ENCODE measurements around the gene SYNJ1. TPM values are rescaled to one million over a fixed set of nuclear protein-coding genes. Genes with fewer than 3 reads are reported as not detected.
"Not testable (repeated sequence)": the region's sequence is repeated elsewhere in the genome, so short reads cannot be mapped to it uniquely, and the experiment has no call there.

The SYNJ1 gene
- polyA plus RNA-seq, 12 donors = 4.9 to 11.8 (median 6.9) TPM; not detected in 1

- DNase-seq = peak; percentile 95
Observed at GRCh38 chr21:32612075-32612998, 115.5 kb downstream of the SYNJ1 start, which contains the start of gene CFAP298. Gene CFAP298 (minus strand): TSS chr21:32612377. CDS start chr21:32612243, 134 bp downstream.

GRCh38 chr21:32611471-32611997, 116.3 kb downstream of the SYNJ1 start:
- DNase-seq = peak; percentile 14

- DNase-seq = not testable (repeated sequence)
Observed at GRCh38 chr21:32610940-32611339, 116.9 kb downstream of the SYNJ1 start.

- no peak for DNase-seq
Observed at GRCh38 chr21:32608851-32609250, 119.0 kb downstream of the SYNJ1 start.

- DNase-seq = no peak
Observed at GRCh38 chr21:32605469-32605868, 122.3 kb downstream of the SYNJ1 start.

- no peak for DNase-seq
Observed at GRCh38 chr21:32604464-32604863, 123.3 kb downstream of the SYNJ1 start.

GRCh38 chr21:32603131-32603530, 124.7 kb downstream of the SYNJ1 start:
- no peak for DNase-seq

- DNase-seq = no peak
Observed at GRCh38 chr21:32602099-32602498, 125.7 kb downstream of the SYNJ1 start.

- no peak for DNase-seq
Observed at GRCh38 chr21:32599526-32599925, 128.3 kb downstream of the SYNJ1 start.

- no peak for DNase-seq
Observed at GRCh38 chr21:32599091-32599490, 128.7 kb downstream of the SYNJ1 start.

- DNase-seq = no peak
Observed at GRCh38 chr21:32597205-32597604, 130.6 kb downstream of the SYNJ1 start.

- DNase-seq = no peak
Observed at GRCh38 chr21:32595431-32595830, 132.4 kb downstream of the SYNJ1 start.

GRCh38 chr21:32593690-32594089, 134.1 kb downstream of the SYNJ1 start:
- no peak for DNase-seq

GRCh38 chr21:32592929-32593502, 134.8 kb downstream of the SYNJ1 start:
- DNase-seq = no peak

- DNase-seq = no peak
Observed at GRCh38 chr21:32590130-32590529, 137.7 kb downstream of the SYNJ1 start.

GRCh38 chr21:32587651-32588050, 140.2 kb downstream of the SYNJ1 start:
- no peak for DNase-seq

- DNase-seq = no peak
Observed at GRCh38 chr21:32587120-32587519, 140.7 kb downstream of the SYNJ1 start.

GRCh38 chr21:32585970-32586369, 141.8 kb downstream of the SYNJ1 start:
- DNase-seq = no peak

- DNase-seq = no peak
Observed at GRCh38 chr21:32585042-32585710, 142.6 kb downstream of the SYNJ1 start, which contains the start of gene TCP10L. Gene TCP10L (minus strand): TSS chr21:32585523. CDS start chr21:32584304, 1,219 bp downstream.

- no peak for DNase-seq
Observed at GRCh38 chr21:32584472-32584871, 143.3 kb downstream of the SYNJ1 start.

GRCh38 chr21:32581732-32582131, 146.1 kb downstream of the SYNJ1 start:
- DNase-seq = no peak

GRCh38 chr21:32580949-32581348, 146.9 kb downstream of the SYNJ1 start:
- no peak for DNase-seq

All from muscle of arm (tissue), 12 donors.